SK-N-DZ (cell line): ENCODE measurements around the gene SELL.
"Not testable (repeated sequence)": the region's sequence is repeated elsewhere in the genome, so short reads cannot be mapped to it uniquely, and the experiment has no call there.

Experiments
- DNase-seq: peaks from one replicate; pipeline ENCODE4 v3.0.0-alpha.2; 2015; ENCODE audit warnings: low spot score

SELL gene

GRCh38 chr1:169707912-169708604 lies 3.4 kb downstream of the SELL start:
- DNase-seq: no peak

- DNase-seq: no peak
Observed at GRCh38 chr1:169704797-169705196, 6.6 kb downstream of the SELL start.

- no peak for DNase-seq
Observed at GRCh38 chr1:169701261-169702005, 10.0 kb downstream of the SELL start.

- no peak for DNase-seq
Observed at GRCh38 chr1:169699707-169700106, 11.7 kb downstream of the SELL start.

- no peak for DNase-seq
Observed at GRCh38 chr1:169698976-169699375, 12.4 kb downstream of the SELL start.

DNA sequence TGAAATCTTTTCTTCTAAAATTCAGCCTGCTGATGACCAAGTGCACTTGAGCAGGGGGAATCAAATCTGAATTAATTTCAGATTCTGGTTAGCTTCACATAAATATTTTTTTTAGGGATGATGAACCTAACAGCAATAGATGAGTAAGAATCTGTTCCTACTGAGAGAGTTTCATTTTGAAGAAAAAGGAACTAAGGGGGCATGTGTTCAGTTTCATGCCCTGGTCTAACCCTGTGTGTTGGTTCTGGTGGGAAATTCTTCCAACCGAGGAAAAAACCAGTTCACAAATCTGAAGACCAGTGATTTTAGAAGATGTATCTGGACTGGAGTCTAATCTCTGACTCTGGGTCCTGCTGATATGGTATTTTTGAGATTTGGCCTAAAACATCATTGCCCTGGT lies 13.7 kb downstream of the SELL start:
- no peak for DNase-seq

- DNase-seq: no peak
Observed at GRCh38 chr1:169696273-169697100, 14.9 kb downstream of the SELL start.

DNA sequence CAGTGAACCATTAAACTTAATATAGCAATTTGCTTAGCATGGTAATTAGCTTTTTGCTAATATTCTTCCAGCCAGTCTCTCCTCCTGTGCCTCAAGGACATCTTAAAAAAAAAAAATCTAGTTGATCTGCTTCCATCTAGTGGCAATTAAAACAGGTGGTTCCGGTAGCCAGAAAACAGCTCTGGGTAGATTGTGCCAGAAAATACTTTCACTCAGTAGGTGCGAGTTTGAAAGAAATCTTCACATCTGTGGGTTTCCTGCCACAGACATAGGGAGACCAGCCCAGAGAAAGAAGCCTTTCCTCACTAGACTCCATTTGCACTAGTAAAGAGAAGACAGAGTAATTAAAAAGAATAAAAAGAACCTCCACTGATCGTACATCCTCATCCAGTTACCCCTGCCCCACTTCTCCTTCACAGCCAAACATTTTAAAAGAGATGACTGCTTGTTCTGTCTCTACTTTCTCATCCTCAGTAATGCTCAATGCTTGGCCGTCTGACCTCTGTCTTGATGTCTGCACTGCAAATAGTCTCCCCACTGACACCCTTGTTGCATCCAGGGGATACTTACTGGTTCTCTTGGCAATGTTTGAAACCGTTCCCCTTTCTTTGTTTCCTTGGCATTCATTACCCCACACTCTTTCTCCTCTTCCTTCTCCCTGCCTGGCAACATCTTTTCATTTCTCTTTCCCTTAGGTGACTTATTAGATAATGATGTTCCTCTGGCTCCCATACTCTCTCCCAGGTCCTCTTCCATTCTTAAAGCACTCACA lies 16.9 kb downstream of the SELL start:
- DNase-seq: no peak

DNA sequence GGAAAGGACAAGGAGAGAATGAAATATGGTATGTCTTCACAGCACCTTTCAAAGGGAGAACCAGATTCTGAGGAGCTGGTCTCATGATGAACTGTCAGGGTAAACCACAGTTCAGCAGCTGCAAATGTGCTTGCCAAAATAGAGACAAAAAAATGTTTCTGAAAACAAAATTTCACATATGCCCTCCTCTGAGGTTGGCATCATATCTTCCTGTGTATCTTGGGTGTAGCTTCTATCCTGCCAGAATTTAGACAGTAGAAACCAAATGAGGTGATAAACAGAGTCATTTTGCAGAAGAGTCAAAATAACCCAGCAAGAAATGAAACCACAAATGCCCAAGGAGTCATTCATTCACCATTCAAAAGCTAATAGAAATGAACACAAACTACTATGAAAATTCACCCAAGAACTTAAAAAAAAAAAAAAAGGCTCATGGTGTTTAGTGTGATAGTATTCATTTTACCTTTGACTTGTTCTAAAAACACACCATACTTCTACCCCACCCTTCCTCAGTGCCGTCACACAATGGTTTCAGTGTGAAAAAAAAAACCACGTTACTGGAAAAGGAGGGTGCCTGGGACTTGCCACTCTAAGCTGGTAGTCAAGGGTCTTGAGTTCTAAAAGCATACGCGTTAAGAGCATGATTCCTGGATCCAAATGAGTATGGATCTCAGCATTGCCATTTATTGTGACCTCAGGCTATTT lies 18.5 kb downstream of the SELL start:
- DNase-seq: no peak

DNA sequence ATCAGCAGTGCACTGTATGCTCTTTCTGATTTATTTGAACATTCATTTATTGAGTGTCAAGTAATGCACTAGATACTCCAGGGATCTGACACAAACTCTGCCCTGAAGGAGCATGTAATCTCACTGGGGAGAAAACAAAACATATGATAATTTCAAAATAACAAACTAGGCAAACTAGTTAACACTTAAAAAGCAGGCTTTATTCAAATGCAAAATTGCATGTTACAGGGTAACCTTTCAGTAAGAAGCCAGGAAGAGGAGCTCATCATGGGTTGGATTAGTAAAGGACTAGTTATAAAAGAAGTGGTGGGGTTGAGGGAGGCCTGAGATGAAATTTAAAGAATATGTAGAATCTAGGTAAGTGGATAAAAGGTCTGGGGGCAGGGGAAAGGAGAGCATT lies 20.9 kb downstream of the SELL start:
- no peak for DNase-seq

- DNase-seq: no peak
Observed at GRCh38 chr1:169689395-169689794, 22.0 kb downstream of the SELL start.

GRCh38 chr1:169688377-169688776 lies 23.0 kb downstream of the SELL start:
- DNase-seq: not testable (repeated sequence)

GRCh38 chr1:169683661-169684060 lies 27.8 kb downstream of the SELL start:
- no peak for DNase-seq

GRCh38 chr1:169683168-169683567 lies 28.3 kb downstream of the SELL start:
- DNase-seq: not testable (repeated sequence)

GRCh38 chr1:169682071-169682470 lies 29.3 kb downstream of the SELL start:
- no peak for DNase-seq

DNA sequence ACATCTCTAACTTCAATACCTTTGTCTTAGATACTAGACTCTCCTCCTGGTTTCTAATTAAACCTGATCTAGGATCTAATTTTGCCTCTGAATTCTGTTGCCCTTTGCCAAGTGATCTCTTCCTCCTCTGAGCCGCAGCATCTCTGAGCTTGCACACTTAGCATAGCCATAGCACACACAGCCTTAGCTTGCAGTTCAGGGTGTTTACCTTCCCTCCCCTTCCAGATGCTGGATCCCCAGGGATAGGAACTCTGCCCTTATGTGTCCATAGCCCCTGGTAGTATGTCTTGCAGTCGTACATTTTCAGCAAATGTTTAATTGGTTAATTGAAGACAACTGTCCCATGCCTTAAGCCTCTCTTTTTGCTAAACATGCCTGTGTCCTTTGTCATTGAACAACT lies 30.3 kb downstream of the SELL start:
- no peak for DNase-seq

DNA sequence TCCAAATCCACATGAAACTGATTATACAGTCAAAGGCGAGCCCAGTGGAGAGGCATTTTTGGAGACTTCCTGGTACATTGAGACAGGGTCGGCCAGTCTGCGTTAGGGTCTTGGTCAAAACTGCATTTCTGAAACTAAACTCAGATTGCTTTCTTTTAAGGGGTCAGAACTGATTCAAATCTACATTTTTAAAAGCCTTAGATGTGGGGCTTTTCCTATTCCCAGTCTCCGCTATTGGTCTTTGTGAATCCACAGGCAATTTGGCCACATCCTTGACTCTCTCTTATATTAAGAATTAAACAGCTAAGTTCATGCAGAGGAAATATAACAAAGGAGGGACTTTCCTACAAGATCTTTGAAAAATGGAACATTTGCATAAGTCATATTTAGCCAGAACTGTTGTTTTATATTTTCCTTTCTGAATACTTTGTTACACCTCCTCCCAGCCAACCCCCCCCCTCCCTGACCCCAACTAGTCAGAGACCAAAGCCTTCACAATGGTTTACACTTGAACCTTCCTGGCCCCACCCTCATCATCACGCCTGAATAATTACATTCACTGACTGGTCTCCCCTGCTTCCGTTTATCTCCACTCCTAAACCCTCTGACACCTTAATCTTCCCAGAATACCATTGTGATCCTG lies 30.9 kb downstream of the SELL start:
- no peak for DNase-seq

- no peak for DNase-seq
Observed at GRCh38 chr1:169679692-169680091, 31.7 kb downstream of the SELL start.

GRCh38 chr1:169676001-169676400 lies 35.4 kb downstream of the SELL start:
- no peak for DNase-seq

- no peak for DNase-seq
Observed at GRCh38 chr1:169670836-169671235, 40.6 kb downstream of the SELL start.
